HuH-7.5 (cell line): Measurements from ENCODE around the gene TANGO2.

ENCODE experiments used
- DNase-seq: peaks from one replicate; pipeline ENCODE4 v3.0.0; 2011; ENCODE audit warnings: low spot score

TANGO2 gene

GRCh38 chr22:20020533-20021195 lies at the start of gene TANGO2:
Gene TANGO2, plus strand, starts transcription at chr22:20021110. Its CDS starts 15,689 bp downstream, at chr22:20036799.
- DNase-seq: peak; percentile 97

- DNase-seq: no peak
Measured at GRCh38 chr22:19971276-19972124, 49.4 kb upstream of the TANGO2 start.

GRCh38 chr22:19972251-19972650 lies 48.7 kb upstream of the TANGO2 start:
- DNase-seq: no peak

GRCh38 chr22:19972652-19973550 lies 48.0 kb upstream of the TANGO2 start:
- no peak for DNase-seq

- no peak for DNase-seq
Measured at GRCh38 chr22:19973551-19974267, 47.2 kb upstream of the TANGO2 start.

- DNase-seq: peak; percentile 64
Measured at GRCh38 chr22:19974268-19974861, 46.5 kb upstream of the TANGO2 start.

- DNase-seq: no peak
Measured at GRCh38 chr22:19974935-19975706, 45.8 kb upstream of the TANGO2 start.

- no peak for DNase-seq
Measured at GRCh38 chr22:19975707-19976035, 45.2 kb upstream of the TANGO2 start.

- no peak for DNase-seq
Measured at GRCh38 chr22:19976671-19977070, 44.2 kb upstream of the TANGO2 start.

GRCh38 chr22:19977296-19978243 lies 43.3 kb upstream of the TANGO2 start:
- DNase-seq: no peak

- DNase-seq: no peak
Measured at GRCh38 chr22:19978748-19979147, 42.2 kb upstream of the TANGO2 start.

- no peak for DNase-seq
Measured at GRCh38 chr22:19979712-19980493, 41.0 kb upstream of the TANGO2 start.

GRCh38 chr22:19980766-19981165 lies 40.1 kb upstream of the TANGO2 start:
- DNase-seq: no peak

- no peak for DNase-seq
Measured at GRCh38 chr22:19981171-19981960, 39.5 kb upstream of the TANGO2 start.

GRCh38 chr22:19981961-19982920 lies 38.7 kb upstream of the TANGO2 start:
- DNase-seq: no peak

- no peak for DNase-seq
Measured at GRCh38 chr22:19982991-19983578, 37.8 kb upstream of the TANGO2 start.
